Activated T-cell treated with anti-CD3 and anti-CD28 coated beads for 4 hours (primary cell): Measurements from ENCODE around the gene PHF14.
"Not testable (repeated sequence)": the region's sequence is repeated elsewhere in the genome, so short reads cannot be mapped to it uniquely, and the experiment has no call there.

Experiments used
- DNase-seq: peaks from one replicate; pipeline ENCODE4 v3.0.0-alpha.2; 2020

The PHF14 gene

DNA sequence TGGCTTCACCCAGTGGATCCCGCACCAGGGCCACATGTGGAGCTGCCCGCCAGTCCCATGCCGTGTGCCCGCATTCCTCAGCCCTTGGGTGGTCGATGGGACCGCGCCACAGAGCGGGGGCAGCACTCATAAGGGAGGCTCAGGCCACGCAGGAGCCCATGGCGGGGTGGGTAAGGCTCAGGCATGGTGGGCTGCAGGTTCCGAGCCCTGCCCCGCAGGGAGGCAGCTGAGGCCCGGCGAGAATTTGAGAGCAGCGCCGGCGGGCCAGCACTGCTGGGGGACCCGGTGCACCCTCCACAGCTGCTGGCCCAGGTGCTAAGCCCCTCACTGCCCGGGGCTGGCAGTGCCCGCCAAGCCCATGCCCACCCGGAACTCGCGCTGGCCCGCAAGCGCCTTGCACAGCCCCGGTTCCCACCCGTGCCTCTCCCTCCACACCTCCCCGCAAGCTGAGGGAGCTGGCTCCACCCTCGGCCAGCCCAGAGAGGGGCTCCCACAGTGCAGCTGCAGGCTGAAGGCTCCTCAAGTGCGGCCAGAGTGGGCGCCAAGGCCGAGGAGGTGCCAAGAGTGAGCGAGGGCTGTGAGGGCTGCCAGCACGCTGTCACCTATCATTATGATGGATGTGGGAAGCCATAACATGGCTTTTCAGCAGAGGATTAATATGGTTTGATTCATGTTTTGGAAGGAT lies 22.0 kb downstream of the PHF14 start:
- not testable (repeated sequence) for DNase-seq

DNA sequence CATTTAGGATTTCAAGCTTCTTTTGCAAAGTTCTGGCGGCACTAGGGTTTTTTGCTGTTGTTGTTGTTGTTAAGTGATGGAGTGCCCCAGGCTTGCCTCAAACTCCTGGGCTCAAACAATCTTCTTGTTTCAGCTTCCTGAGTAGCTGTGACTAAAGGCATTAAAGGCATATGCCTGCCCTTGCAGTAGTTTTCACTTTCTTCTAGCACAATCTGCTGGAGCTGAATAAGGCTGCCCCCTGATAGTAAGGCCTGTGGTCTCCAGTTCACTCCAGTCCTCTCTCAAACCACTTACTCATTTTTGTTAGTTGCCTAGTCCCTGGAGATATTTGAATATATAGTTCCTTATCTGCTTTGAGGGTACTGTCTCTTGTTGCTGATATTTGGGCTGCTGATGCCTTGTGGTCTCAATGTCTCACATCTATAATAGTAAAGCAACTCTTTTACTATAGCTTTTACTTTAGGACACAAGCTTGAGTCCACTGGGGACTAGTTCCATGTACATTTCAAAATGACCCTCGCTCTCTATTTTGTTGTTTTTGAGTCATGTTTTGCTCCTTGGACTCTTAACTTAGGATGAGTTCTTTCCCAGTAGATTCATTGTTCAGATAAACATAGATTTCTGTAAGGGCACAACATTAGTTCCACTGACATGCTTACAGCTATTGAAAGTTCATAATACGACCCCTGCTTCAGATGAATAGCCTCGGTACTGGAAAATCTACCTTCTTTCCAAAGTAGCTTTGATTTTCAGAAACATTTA lies 25.5 kb downstream of the PHF14 start:
- DNase-seq, result no peak

DNA sequence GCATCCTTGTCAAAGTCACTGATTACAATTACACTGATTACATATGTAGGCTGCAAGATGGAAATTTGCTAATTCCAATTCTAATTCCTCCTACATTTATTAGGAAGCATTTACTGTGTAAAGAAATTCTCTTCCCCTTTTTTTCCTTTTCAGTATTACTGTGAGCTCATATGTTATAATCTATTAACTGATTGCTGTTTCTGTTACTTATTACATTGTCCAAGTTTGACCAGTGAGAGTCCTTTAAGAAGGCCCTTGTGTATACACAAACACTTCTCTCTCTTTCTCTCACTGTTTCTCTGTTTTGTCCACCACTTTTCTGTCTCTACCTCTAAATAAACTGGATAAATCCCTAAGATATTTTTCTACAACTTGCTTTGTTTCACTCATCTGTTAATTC lies 31.5 kb downstream of the PHF14 start:
- no peak for DNase-seq

DNA sequence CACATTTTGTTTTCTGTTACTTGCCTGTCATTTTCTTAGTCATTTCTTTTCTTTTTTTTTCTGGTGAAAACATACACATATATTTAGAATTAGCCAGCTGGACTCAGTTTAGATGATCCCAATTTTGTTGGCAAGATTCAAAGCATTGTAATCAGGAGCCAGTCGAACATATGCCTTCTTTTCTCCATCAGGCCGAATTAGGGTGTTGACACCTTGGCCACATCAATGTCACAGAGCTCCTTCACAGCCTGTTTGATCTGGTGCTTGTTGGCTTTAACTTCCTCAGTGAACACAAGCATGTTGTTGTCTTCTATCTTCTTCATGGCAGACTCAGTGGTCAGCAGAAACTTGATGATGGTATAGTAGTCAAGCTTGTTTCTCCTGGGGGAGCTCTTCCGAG lies 32.6 kb downstream of the PHF14 start:
- no peak for DNase-seq

DNA sequence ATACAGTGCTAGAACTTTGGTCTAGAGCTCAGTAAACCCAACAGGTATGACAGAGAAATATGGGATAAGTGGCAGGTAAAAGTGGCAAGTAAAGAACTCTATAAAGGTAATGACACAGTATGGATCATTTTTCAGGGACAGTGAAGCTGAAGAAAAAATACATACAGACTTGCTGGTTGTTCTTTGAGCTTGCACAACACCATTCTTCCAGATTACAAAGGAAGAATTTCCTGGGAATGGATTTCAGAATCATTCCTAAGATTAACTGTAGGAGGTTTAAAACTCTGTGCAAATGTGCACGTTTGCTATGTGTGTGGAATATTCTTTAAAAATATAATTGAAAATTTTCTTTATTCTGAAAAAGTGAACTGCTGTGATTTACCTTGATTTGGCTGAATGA lies 36.0 kb downstream of the PHF14 start:
- DNase-seq, result no peak

DNA sequence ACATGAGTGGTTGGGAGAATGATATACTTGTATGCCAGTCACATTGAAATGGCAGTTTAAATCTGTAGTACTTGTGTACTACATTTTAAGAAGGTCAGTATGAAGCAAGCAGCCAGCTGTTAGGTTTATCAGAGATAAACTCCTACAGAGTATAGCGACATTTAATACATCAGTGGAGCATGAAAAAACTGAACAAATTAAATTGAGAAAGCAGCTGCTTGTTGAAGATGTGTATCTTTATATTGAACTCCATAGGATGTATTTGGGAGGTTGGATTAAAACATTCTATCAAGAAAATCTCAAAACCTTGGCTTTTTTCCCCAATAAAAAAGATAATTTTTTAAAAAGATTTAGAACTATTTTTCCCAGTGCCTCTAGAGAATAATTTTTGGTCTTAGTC lies 47.8 kb downstream of the PHF14 start:
- no peak for DNase-seq

DNA sequence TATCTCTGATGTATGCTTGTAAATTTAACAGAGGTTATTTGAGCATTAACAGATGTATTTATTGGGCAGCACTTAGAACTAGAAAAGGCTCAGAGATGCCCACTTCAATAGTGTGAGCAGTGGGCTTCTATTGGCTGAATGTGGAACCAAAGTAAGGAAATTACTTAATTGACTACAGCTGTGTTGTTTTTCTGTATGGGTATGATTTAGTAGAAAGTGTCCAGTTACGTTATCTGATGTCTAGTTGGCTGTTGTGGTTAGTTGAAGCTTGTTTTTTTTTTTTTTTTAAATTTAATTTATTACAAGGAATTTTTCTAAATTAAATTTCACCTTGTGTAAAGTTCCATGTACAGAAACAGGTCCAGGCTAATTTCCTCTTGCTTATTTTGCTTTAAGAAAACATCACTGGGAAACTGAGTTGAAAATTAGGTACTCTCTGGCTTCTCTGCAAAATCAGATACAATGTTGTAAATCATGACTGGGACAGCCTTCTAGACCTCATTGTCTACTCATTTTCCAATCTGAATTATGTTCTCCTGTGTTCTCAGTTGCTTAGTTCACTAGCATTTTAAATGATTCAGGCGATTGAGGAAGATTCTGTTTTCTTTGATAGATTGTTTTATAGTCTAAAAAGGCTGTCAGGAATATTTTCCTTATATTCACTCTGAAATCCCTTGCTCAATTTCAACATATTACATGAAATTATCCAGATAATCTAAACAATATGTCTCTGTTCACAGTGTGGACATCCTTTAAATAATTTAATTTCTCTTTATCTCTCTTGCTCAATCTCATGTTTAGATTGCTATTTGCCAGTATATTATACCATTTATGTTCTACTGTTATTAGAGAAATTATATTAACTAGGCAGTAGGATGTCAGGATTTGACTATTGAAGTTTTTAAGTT lies 53.0 kb downstream of the PHF14 start:
- DNase-seq, result no peak

DNA sequence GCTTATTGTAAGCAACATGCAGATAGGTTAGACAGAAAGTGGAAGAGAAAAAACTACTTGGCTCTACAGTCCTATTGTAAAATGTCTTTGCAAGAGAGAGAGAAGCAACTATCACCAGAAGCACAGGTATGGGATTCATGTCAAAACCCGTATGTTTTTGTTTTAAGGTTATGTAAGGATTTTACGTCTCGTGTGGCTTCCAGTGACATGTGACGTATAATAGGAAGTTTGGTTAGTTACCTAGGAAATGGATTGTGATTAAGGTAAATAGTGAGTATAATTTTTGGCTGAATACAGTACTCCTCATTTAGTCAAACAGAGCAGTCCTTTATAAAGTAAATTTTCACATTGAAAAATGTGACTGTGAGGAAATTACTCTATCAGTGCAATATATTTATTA lies 62.0 kb downstream of the PHF14 start:
- no peak for DNase-seq

DNA sequence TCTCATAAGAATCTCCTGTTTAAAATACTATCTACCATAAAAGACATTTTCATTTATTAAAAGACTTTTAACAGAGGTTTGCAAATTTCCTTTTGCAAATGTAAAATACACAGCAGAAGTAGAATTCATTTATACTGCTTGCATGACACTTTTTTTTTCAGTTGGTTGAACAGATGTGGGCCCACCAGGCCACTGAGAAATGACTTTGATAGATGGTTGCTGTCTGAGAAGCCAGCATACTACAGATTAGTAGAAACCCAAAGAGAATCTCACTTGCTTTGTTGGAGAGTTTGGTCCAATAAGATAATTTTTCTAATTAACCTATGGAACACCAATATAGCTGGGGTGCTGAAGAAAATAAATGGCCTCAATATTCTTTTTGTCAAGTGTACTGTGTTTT lies 66.3 kb downstream of the PHF14 start:
- DNase-seq, result no peak

DNA sequence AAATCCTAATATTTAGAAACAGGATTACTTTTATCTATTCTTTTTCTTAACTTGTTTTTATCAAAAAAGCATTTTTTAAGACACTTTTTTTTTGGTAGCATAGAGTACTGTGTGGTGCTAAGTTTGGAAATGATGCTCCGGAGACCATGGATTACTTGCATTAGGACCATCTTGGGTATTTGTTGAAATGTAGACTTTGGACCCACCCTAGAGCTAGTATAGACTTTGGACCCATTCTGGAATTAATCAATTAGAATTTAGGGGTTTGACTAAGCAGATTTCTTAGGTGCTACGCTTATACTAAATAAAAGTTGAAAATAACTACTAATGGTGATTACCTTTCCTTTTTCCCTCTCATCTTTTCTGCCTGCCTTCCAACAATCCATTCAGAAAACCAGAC lies 80.4 kb downstream of the PHF14 start:
- no peak for DNase-seq

DNA sequence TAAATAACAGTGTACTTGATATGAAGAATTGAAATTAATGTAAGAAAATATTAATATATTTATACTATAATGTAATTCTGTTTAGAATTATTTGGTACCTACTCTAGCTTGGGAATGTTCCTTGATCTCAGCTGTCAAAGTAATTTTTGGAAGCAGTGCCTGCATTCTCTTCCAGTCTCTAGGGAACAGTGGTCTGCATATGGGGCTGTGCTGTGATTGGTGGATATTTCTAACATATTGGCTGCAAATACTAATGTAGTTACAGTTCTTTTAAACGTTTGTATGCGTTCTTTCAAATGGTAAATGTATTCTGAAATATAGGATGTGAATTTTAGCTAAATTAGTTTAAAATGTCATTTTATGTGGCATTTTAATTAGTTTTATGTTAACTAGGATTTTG lies 87.2 kb downstream of the PHF14 start:
- no peak for DNase-seq

DNA sequence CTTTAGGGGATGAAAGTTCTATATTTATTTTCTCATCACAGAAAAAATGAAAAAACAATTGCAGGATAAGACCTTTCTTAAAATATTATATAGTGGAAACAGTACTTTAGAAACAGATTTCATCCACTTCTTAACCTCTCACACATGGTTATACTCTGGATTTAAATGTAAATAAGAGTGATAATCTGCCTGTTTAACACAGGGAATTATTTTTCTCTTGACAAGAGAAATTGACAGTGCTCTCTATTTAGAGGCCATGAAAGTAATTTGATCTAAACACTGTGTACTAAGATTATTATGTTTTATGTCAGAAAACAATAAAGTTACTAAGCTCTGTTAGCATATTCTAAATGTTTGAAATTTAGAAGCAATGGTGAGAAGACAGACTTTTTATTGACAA lies 88.4 kb downstream of the PHF14 start:
- DNase-seq, result no peak

DNA sequence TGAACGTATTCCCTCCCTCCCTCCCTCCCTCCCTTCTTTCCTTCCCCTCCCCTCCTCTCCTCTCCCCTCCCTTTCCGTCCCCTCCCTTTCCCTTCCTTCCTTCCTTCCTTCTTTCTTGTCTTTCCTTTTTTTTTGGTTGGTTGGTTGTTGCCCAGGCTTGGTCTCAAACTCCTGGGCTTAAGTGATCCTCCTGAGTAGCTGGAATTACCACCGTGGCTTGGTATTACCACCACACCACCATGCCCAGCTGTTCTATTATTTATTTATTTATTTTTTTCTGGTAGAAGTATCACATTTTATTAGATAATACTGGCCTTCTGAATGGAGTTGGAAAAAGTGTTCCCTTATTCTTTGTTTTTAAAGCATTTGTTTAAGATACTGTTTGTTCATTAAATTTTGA lies 95.9 kb downstream of the PHF14 start:
- DNase-seq, result no peak

DNA sequence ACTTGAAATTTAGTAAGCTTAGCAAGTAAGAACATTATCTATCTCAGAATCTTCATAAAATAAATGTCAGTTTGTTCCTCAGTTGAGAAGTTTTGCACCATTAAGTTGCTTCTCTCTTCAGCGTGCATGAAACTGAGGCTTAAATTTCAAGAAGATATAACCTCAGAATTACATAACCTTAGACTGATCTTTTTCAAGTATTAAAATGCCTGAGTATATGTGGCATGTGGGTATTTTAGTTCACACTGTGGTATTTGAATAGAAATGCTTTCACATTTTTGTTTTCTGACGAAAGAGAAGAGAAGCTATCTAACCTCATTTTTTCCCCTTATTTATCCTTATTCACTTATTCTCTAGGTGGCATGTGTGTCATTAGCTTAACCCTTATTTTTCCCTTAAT lies 104.1 kb downstream of the PHF14 start:
- DNase-seq, result no peak

DNA sequence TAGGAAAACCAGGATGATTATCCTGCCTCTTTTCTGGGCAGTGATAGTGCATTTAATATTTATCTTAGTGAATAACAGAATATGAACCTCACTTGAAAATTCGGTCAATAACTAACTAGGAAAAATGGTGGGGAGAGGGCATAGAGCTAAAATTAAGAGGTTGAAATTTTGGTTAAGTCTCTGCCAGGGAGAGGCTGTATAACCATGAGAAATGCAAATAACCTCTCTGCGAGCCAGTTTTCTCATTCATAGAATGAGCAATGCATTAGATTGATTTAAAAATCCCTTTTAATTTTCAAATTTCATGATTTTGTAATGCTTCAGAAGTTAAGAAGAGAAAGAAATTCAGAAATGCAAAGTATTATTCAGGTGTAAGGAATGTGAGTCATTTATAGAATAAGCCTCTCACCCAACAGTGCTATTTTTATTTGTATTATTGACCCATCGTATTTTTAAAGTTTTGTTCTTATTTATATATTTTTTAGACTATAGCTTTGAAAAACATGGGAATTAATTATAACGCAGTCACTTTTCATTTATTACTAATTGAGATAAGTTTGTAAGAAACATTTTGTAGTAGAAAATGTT lies 104.7 kb downstream of the PHF14 start:
- DNase-seq, result no peak

DNA sequence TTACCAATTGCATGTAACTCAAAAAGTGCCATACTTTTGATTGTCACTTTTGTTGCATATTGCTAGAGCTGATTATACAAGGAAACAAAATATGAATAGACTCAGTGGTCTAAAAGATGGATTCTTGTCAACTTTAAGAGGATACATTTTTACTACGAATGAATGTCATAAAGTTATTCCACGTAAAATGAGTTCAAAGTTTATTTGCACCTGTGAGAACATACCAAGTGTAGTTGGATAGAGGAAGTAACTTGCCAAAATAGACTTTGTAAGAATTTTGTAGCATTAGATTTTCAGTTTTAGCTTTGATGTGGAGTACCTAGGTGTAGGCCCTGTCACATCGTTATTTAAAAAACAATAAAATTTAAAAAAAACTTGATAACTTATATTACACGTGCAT lies 106.2 kb downstream of the PHF14 start:
- no peak for DNase-seq

DNA sequence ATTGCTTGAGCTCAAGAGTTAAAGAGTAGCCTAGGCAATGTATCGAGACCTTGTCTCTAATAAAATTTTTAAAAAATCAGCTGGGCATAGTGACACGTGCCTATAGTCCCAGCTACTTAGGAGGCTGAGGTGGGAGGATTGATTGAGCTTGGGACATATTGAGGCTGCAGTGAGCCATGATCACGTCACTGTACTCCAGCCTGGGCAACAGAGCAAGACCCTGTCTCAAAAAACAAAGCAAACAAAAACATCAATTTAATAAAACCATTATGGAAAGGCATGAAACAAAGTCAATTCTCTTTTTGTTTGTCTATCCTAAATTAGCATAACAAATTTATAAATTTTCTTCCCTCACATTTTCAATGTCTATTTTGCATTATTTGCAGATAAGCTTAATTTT lies 108.4 kb downstream of the PHF14 start:
- DNase-seq, result no peak

DNA sequence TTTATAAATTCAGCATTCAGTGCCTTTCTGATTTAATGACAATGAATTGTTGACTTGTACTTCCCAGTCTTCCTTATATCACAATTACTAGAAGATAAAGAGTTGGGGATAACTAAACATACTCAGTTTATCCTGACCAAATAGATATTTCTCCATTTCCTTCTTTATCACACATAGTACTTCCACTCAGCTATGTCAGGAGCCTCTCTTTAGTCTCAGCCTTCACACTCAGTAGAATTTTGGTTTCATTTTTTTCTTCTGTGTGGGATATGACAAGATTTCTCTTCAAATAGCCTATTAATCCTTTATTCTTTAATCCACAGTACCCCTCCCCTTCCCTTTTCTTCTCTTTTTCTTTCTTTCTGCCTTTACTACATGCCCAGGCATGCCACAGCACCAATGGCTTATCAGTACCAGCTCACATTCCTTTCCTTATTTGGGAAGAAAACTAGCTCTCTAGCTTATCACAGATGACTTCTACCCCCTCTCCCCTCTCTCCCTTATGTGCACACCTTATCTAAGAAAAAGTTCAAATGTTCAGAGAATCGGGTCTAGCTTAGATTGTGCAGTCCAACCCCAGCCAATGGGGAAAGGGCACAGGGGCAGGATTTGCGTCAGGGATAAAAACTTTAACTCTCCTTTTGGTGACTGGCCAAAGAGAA lies 109.0 kb downstream of the PHF14 start:
- no peak for DNase-seq

DNA sequence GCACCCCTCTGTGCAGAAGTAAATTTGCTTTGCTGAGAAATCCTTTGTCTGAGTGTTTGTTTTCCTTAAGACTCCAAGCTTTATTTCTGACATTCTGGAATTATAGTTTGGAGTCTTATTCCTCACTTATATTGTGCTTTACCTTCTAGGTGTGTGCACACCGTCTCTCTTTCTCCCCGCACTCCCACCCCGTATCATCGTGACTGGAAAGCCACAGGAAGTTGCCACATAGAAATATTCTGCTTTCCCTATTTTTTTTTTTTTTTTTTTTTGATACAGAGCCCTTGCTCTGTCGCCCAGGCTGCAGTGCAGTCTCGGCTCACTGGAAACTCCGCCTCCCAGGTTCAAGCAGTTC lies 109.5 kb downstream of the PHF14 start:
- no peak for DNase-seq

DNA sequence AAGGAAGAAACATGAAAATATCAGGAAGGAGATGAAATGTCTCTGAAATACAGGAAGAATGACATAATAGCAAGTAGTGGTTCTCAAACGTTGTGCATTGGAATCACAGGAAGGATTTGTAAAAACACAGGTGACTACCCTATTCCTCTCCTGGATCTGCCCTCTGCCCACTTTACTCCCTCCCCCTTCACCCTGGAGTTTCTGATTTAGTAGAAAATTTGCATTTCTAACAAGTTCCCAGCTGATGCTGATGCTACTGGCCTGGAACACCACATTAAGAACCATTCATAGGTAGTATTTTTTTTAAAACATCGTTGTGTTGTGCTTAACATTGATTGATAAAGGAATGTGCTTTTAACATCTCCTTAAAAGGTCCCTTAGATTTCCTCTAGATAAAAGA lies 130.9 kb downstream of the PHF14 start:
- no peak for DNase-seq

DNA sequence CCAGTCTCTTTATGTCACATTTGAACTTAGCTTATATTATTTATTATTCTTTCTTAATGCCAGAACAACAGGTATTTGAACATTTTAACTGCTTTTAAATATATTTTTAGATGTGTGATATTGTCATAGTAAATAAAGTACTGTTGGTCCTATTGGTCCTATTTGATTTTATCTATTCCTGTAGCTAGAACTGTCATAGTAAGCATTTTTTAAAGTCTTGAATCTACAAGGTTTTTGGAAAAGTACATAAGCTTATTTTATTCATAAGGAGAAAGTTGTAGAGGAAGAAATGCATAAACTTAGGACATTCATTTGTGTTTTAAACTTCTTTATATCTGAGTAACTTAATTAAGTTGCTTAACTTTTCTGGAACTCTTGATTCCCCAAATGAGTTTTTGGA lies 136.0 kb downstream of the PHF14 start:
- DNase-seq, result no peak

DNA sequence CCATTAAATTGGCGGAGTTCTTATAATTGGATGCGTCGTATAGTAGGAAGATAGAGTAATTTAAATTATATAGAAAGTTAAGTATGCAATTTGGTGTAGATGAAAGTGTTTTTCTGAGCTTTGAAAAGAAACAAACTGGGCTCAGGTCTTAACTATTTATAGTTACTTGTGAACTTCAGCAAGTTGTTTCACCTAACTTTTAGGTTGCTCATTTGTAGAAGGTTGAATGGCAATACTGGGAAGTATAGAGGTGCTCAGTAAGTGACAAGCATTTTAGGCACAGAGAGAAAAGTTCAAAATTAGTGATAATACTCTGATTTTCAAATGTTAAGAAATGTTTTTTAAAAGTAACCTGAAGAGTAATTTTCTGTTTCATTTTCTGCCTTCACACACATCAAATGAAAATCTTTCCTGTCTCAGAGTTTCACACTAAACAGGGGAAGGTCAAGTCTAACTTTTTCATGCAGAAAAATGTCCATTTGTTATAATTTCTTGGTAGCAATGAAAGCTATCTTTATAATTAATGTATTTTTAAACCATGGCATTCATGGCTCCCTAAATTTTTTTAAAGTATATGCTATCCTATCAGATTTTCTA lies 146.5 kb downstream of the PHF14 start:
- no peak for DNase-seq
